Stimulated activated CD4-positive, alpha-beta T cell treated with anti-CD3 and anti-CD28 coated beads, Interleukin-4, amount 100 ng/mL, for 1 hour (primary cell): ENCODE results near the gene SCAMP2.

Source experiments
- DNase-seq: peaks from one replicate; pipeline ENCODE4 v3.0.0-alpha.2; 2020

The SCAMP2 gene

GRCh38 chr15:74815121-74815934 lies 57.8 kb downstream of the SCAMP2 start:
- no peak for DNase-seq

- DNase-seq: no peak
Observed at GRCh38 chr15:74812533-74812932, 60.6 kb downstream of the SCAMP2 start, which contains the start of gene LMAN1L. TSS of gene LMAN1L (plus strand) at chr15:74812835. CDS start at chr15:74812855, 20 bp downstream.

- DNase-seq: no peak
Observed at GRCh38 chr15:74809956-74810355, 63.2 kb downstream of the SCAMP2 start.

- no peak for DNase-seq
Observed at GRCh38 chr15:74809242-74809641, 63.9 kb downstream of the SCAMP2 start.

GRCh38 chr15:74808840-74809229 lies 64.3 kb downstream of the SCAMP2 start:
- DNase-seq: no peak

- DNase-seq: no peak
Observed at GRCh38 chr15:74808078-74808839, 64.9 kb downstream of the SCAMP2 start.

- no peak for DNase-seq
Observed at GRCh38 chr15:74807282-74807681, 65.9 kb downstream of the SCAMP2 start.

- DNase-seq: no peak
Observed at GRCh38 chr15:74804935-74805334, 68.2 kb downstream of the SCAMP2 start.

- DNase-seq: no peak
Observed at GRCh38 chr15:74802862-74803447, 70.2 kb downstream of the SCAMP2 start.

- no peak for DNase-seq
Observed at GRCh38 chr15:74802290-74802689, 70.9 kb downstream of the SCAMP2 start.

GRCh38 chr15:74801311-74801997 lies 71.7 kb downstream of the SCAMP2 start:
- DNase-seq: no peak

- DNase-seq: no peak
Observed at GRCh38 chr15:74800559-74801094, 72.5 kb downstream of the SCAMP2 start.

- peak; percentile 87 for DNase-seq
Observed at GRCh38 chr15:74799856-74800558, 73.2 kb downstream of the SCAMP2 start.

- no peak for DNase-seq
Observed at GRCh38 chr15:74799255-74799855, 73.8 kb downstream of the SCAMP2 start.

GRCh38 chr15:74798388-74799254 lies 74.5 kb downstream of the SCAMP2 start:
- DNase-seq: no peak

GRCh38 chr15:74795966-74796625 lies 77.1 kb downstream of the SCAMP2 start:
- DNase-seq: peak; percentile 52

GRCh38 chr15:74794970-74795349 lies 78.2 kb downstream of the SCAMP2 start:
- DNase-seq: no peak

GRCh38 chr15:74794248-74794969 lies 78.8 kb downstream of the SCAMP2 start:
- DNase-seq: no peak
